ENCODE measurements around the gene STAT1.

GRCh38 chr2:190982262-190983034, 31.5 kb downstream of the STAT1 start:
- TF ChIP-seq EZH2 (IDR thresholded peaks at IDR 0.05; ENCODE audit: borderline replicate concordance, low read length): no peak
- TF ChIP-seq CTCF (IDR thresholded peaks at IDR 0.05; ENCODE audit: low read length): no peak

Data from OCI-LY1 (cell line).